ENCODE results near the gene GPC1.

GPC1 gene

DNA sequence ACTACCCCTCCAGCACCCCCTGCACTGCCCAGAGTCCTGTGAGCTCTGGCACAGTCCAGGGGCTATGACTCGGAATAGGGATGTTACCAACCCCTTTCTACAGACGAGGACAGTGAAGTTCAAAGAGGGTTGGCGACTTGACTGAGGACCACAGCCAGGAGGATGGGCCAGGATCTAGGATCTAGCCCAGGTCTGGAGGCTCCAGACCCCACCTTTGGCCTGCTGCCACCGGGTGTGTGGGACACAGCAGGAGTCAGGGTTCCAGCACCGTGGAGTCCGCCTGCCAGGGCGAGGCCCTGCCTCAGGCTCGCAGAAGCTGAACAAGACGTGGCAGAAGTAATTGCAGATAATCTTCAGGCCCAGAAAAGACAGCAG lies 37.9 kb upstream of the GPC1 start:
- DNase-seq, result no peak

- DNase-seq, result no peak
Observed at GRCh38 chr2:240397924-240398645, 37.4 kb upstream of the GPC1 start.

DNA sequence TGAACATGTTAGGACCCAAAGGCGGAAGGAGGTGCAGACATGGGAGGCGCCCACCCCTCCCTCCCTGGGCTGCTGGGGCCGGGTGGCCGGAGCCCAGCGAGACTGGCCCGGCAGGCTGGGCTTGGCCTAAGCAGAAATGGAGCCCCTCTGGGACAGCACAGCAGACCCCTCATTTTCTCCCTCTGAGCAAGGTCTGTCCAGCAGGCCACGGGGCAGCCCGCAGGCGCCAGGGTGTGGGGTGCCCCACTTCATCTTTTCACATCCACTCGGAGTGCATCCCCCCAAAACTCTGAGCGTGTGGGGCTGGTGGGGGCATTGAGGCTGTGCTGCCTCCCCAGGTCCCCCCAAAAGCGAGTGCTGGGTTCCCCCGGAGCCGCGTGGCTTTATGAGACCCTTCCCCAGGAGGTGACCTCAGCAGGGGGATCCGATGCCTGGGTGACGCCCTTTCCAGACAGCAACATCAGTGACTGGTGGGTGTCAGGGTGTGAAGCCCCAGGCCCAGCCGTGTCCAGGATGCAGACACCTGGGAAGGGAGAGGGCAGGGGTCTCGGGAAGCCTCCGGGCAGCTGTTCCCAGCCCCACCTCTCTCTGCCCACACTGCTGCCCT lies 36.7 kb upstream of the GPC1 start:
- DNase-seq, result no peak

DNA sequence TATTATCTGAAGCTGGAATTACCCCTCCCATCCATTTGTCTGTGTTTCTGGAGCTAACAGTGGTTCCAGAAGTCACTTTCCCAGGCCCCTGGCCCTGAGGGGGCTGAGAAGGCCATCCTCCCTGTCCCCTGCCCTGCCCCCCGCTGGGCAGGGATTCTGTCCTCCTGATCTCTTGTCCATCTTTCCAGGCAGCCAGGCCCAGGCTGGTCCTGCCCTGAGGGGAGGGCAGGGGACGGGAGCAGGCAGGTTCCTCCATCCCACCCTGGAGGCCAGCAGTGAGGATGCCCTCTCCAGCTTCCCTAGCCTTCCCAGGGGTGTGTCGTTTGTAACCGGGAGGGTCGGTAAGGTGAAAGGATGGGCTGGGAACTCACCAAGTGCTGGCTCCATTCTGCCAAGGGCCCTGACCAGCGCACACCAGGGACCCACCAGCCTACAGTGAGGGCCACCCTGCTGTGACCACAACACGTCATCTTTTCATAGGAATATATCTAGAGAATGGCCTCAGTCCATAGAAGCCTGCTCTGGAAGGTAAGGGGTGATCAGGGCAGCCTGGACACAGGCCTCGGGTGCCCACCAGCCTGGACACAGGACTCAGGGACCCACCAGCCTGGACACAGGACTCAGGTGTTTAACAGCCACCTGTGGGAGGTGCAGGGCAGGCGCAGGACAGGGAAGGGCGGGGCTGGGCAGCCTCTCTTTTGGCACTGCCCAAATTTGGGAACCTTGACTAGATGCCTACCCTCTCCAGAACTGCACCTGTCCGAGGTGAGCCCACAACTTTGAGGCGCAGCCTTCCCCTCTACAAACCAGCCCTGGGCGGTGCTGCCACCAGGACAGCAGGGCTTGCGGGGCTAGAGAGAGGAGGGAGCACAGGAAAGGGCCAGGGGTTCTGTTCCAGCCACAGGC lies 35.8 kb upstream of the GPC1 start:
- DNase-seq, result no peak

GRCh38 chr2:240400371-240401161 lies 34.9 kb upstream of the GPC1 start:
- DNase-seq, result no peak

- no peak for DNase-seq
Observed at GRCh38 chr2:240401308-240401707, 34.2 kb upstream of the GPC1 start.

DNA sequence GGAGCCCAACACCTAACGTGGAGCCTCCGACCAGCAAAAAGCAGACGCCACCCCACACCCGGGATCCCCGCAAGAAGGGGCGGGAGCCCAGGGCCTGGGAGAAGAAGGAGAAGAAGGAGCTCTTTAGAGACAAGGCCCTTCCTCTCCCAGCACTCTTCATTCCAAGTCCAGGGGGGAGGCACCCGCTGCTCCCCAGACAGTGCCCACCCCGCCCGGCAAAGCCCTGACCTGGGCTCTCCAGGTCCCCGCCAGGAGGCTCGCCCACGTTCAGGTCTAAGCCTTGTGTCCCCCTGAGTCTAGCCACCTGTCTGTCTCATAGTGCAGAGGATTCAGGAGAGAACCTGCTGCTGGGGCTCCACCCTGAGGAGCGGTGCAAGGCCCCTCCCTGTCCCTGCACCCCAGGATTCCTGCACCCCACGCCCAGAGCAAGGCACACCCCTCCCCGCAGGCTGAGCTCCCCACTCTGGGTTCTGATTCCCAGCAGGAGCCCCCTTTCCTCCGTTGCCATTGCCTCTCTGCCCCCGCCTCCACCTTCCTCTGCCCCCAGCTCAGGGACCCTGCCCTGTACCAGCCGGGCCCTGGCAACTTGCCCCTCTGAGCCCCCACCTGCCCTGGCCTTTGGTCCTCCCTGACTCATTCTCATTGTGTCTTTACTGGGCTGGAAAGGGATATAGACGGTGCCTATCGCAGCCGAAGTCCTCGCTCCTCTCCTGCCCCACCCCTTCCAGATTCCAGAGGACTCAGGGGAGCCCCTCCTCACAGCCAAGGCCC lies 33.5 kb upstream of the GPC1 start:
- no peak for DNase-seq

GRCh38 chr2:240402566-240403272 lies 32.7 kb upstream of the GPC1 start:
- no peak for DNase-seq

- DNase-seq, result no peak
Observed at GRCh38 chr2:240403396-240404104, 31.9 kb upstream of the GPC1 start.

DNA sequence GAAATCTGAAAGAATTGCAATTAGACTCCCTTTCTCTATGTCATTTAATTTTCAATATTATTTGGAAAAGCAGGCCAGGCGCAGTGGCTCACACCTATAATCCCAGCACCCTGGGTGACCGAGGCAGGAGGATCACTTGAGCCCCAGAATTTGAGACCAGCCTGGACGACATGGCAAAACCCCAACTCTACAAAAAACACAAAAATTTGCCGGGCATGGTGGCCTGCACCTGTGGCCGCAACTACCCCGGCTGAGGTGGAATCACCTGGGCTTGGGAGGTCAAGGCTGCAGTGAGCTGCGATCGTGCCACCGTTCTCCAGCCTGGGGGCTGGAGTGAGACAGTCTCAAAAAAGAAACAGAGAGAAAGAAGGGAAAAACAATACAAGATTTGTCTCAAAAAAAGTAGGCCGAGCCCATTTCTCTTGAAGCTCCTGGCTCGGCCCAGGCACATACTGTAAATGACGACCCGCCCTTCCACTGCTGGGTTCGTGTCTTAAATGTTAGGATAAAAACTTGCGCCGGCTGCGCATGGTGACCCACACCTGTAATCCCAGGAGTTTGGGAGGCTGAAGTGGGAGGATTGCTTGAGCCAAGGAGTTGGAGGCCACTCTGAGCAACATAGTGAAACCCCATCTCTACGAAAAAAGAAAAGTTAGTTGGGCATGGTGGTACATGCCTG lies 31.1 kb upstream of the GPC1 start:
- DNase-seq, result no peak

- no peak for DNase-seq
Observed at GRCh38 chr2:240405133-240405532, 30.3 kb upstream of the GPC1 start.

GRCh38 chr2:240405684-240406313 lies 29.7 kb upstream of the GPC1 start:
- DNase-seq, result no peak

DNA sequence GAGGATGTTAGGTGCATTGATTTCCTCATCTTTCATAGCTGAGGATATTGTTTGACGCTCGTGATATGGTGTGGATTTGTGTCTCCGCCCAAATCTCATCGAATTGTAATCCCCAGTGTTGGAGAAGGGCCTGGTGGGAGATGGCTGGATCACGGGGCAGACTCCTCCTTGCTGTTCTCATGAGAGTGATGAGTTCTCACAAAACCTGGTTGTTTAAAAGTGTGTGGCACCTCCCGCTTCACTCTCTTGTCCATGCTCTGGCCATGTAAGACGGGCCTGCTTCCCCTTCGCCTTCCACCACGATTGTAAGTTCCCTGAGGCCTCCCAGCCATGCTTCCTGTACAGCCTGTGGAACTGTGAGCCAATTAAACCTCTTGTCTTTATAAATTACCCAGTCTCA lies 28.4 kb upstream of the GPC1 start:
- no peak for DNase-seq

GRCh38 chr2:240410004-240410403 lies 25.5 kb upstream of the GPC1 start:
- DNase-seq, result no peak

GRCh38 chr2:240410808-240411207 lies 24.7 kb upstream of the GPC1 start:
- DNase-seq, result no peak

GRCh38 chr2:240411261-240412160 lies 24.0 kb upstream of the GPC1 start:
- no peak for DNase-seq

- no peak for DNase-seq
Observed at GRCh38 chr2:240412211-240412861, 23.1 kb upstream of the GPC1 start.

All from NK-92 treated with Interleukin-12 subunit alpha and Interleukin-12 subunit beta, amount 100 ng/mL, for 24 hours (cell line).